AG04450 (cell line): ENCODE results near the gene HSD17B1. TPM values are rescaled to one million over a fixed set of nuclear protein-coding genes. Genes with fewer than 3 reads are reported as not detected.
"Not testable (repeated sequence)": the region's sequence is repeated elsewhere in the genome, so short reads cannot be mapped to it uniquely, and the experiment has no call there.

Source experiments
- CTCF ChIA-PET: fragments of 300-600, 350-600 bp; formaldehyde crosslinking; extraction: SDS; loops from one replicate; lab custom pipeline; 2022; ENCODE audit warnings: antibody characterized with exemption, inconsistent platforms; lab: Charles Lee
- POLR2A ChIA-PET: fragments of 350-600 bp; formaldehyde crosslinking; extraction: SDS; loops from one replicate; lab custom pipeline; 2021; ENCODE audit warnings: antibody characterized with exemption, inconsistent platforms; lab: Yijun Ruan, JAX
- DNase-seq: peaks from one replicate; pipeline ENCODE4 v3.0.0-alpha.2; 2011; ENCODE audit warnings: low read depth, low spot score
- H3K27ac ChIP-seq: one replicate; pipeline ENCODE4 v1.5.1; 2012; ENCODE audit warnings: low read depth, low read length, control low read depth
- H3K27me3 ChIP-seq: one replicate; pipeline ENCODE4 v1.6.0; 2012; ENCODE audit warnings: low read length; ENCODE audit not compliant: control insufficient read depth, insufficient read depth
- H3K4me3 ChIP-seq: 2 replicates; pipeline ENCODE4 v1.5.1; 2011; ENCODE audit warnings: mild to moderate bottlenecking, low read depth, low read length, control low read depth
- H3K9me3 ChIP-seq: 2 replicates; pipeline ENCODE4 v1.5.1; 2012; ENCODE audit warnings: low read length; ENCODE audit not compliant: control insufficient read depth, insufficient read depth
- polyA plus RNA-seq: library from polyadenylated mRNA; depleted of rRNA; stranded (reverse); fragments of >200 nt; gene quantifications from 2 replicates; pipeline ENCODE4 v1.2.3, GENCODE V29; 2011
- TF ChIP-seq, protein P1 (sequence below): IDR thresholded peaks from 2 replicates; pipeline ENCODE4 v1.5.1; 2011; ENCODE audit warnings: low read depth, low read length, control low read depth, inconsistent platforms

HSD17B1 gene
- polyA plus RNA-seq, 1 experiment, result 0.87 TPM

DNA sequence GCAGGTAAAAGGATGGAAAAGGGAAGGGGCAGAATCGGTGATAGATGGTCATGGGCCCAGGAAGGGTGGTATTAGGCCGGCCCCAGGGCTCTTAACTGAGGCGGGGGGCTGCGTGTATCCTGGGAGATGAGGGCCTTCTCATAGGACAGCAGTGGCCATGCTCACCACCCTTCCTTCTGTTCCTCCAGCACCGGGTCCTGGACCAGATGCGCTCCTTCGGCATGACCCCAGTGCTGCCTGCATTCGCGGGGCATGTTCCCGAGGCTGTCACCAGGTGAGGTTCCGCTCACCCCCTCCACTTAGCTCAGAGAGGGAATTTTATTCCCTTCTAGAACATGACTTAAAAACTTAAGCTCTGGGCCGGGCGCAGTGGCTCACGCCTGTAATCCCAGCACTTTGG, 14.2 kb upstream of the HSD17B1 start:
- ChIA-PET POLR2A (no interaction called here), CTCF (no interaction called here)
- H3K27me3 ChIP-seq, result no peaks in the 10 kb centered on the region
- H3K4me3 ChIP-seq, result no peak overlapping the region
- TF ChIP-seq, protein P1, sequence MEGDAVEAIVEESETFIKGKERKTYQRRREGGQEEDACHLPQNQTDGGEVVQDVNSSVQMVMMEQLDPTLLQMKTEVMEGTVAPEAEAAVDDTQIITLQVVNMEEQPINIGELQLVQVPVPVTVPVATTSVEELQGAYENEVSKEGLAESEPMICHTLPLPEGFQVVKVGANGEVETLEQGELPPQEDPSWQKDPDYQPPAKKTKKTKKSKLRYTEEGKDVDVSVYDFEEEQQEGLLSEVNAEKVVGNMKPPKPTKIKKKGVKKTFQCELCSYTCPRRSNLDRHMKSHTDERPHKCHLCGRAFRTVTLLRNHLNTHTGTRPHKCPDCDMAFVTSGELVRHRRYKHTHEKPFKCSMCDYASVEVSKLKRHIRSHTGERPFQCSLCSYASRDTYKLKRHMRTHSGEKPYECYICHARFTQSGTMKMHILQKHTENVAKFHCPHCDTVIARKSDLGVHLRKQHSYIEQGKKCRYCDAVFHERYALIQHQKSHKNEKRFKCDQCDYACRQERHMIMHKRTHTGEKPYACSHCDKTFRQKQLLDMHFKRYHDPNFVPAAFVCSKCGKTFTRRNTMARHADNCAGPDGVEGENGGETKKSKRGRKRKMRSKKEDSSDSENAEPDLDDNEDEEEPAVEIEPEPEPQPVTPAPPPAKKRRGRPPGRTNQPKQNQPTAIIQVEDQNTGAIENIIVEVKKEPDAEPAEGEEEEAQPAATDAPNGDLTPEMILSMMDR, result no peak
- H3K9me3 ChIP-seq, result no peaks in the 10 kb centered on the region; the same call in 1 of the 2 replicates
- no peak overlapping the region for H3K27ac ChIP-seq
- no peak for DNase-seq

DNA sequence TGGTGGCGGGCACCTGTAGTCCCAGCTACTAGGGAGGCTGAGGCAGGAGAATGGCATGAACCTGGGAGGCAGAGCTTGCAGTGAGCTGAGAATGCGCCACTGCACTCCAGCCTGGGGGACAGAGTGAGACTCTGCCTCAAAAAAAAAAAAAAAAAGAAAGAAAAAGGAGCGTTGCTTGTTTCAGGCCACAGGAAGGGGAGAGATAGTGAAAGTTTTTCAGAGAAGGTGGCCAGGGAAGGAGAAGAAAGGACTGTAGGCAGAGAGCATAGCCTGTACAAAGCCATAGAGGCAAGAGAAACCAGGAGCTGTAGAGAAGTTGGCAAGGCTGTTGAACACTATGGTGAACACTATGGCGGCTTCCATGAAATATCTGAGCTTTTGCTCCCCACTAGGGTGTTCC, 12.2 kb upstream of the HSD17B1 start:
- H3K4me3 ChIP-seq, DNase-seq, H3K9me3 ChIP-seq, H3K27ac ChIP-seq, H3K27me3 ChIP-seq: not testable (repeated sequence)
- ChIA-PET POLR2A (interaction anchor here (0.5 kb wide), 1 partner anchor 267 kb away, joined by 3 read pairs; no protein-coding TSS in a partner anchor), CTCF (interaction anchor here (0.7 kb wide), 1 partner anchor 412 kb away, joined by 3 read pairs; no protein-coding TSS in a partner anchor)

- Histone ChIP-seq H3K27me3 (no peaks in the 10 kb centered on the region), H3K4me3 (no peak overlapping the region), H3K9me3 (no peaks in the 10 kb centered on the region; the same call in 1 of the 2 replicates), H3K27ac (no peak overlapping the region)
- ChIA-PET CTCF (interaction anchor here (0.7 to 1.1 kb wide), 2 partner anchors 37 to 413 kb away, joined by 3 read pairs; no protein-coding TSS in a partner anchor), POLR2A (interaction anchor here (0.5 kb wide), 1 partner anchor 267 kb away, joined by 3 read pairs; no protein-coding TSS in a partner anchor)
- TF ChIP-seq, protein P1, result no peak
- no peak for DNase-seq
These were observed 11.5 kb upstream of the HSD17B1 start for GRCh38 chr17:42541041-42541833.

- no peak overlapping the region for H3K4me3 ChIP-seq
- no peaks in the 10 kb centered on the region for H3K27me3 ChIP-seq
- ChIA-PET POLR2A (no interaction called here), CTCF (no interaction called here)
- H3K27ac ChIP-seq, result no peak overlapping the region
- no peak for DNase-seq
- H3K9me3 ChIP-seq, result no peaks in the 10 kb centered on the region; the same call in 1 of the 2 replicates
- TF ChIP-seq, protein P1, result no peak
These were observed 9.3 kb upstream of the HSD17B1 start for GRCh38 chr17:42543190-42544079.

GRCh38 chr17:42544874-42545283, 7.8 kb upstream of the HSD17B1 start:
- no peak overlapping the region for H3K4me3 ChIP-seq
- POLR2A ChIA-PET, result interaction anchor here (0.9 kb wide), 1 partner anchor 8 kb away, joined by 3 read pairs; the partner anchor contains the start of gene NAGLU
- no peaks in the 10 kb centered on the region; the same call in 1 of the 2 replicates for H3K9me3 ChIP-seq
- TF ChIP-seq, protein P1, result no peak
- no peak for DNase-seq
- CTCF ChIA-PET, result no interaction called here
- H3K27ac ChIP-seq, result no peak overlapping the region
- no peaks in the 10 kb centered on the region for H3K27me3 ChIP-seq

GRCh38 chr17:42545755-42546505, 6.8 kb upstream of the HSD17B1 start:
- POLR2A ChIA-PET, result interaction anchor here (0.6 to 0.9 kb wide), 3 partner anchors 9 to 231 kb away, joined by 3 to 4 read pairs (median 3); partner anchors contain the start of gene NAGLU
- H3K27ac ChIP-seq, H3K4me3 ChIP-seq, H3K27me3 ChIP-seq, DNase-seq, H3K9me3 ChIP-seq, CTCF ChIA-PET: not testable (repeated sequence)
